Putamen (tissue), 1 donor: ENCODE data around the gene RAB28.
"Not testable (repeated sequence)": the region's sequence is repeated elsewhere in the genome, so short reads cannot be mapped to it uniquely, and the experiment has no call there.

ENCODE experiments used
- DNase-seq: peaks from one replicate; pipeline ENCODE4 v3.0.0-alpha.2; 2016; ENCODE audit warnings: low spot score

RAB28 gene

DNA sequence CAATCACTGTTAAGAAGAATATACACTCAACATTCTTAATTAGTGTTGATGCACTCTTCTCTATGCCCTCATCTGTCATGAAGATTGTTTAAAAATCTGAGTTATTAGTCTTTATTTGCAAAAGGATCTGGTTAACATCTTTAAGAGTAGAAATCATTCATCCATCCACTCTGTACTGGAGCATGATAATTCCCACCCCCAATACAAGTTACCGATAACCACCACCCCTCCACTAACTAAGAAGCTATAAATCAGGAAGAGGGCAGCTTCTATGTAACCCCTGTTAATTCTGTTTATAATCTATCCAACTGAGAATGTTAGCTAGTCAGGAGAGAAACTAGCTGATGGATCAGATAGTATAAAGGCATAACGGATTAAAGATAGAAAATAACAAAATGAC is 34.5 kb downstream of the RAB28 start:
- no peak for DNase-seq

DNA sequence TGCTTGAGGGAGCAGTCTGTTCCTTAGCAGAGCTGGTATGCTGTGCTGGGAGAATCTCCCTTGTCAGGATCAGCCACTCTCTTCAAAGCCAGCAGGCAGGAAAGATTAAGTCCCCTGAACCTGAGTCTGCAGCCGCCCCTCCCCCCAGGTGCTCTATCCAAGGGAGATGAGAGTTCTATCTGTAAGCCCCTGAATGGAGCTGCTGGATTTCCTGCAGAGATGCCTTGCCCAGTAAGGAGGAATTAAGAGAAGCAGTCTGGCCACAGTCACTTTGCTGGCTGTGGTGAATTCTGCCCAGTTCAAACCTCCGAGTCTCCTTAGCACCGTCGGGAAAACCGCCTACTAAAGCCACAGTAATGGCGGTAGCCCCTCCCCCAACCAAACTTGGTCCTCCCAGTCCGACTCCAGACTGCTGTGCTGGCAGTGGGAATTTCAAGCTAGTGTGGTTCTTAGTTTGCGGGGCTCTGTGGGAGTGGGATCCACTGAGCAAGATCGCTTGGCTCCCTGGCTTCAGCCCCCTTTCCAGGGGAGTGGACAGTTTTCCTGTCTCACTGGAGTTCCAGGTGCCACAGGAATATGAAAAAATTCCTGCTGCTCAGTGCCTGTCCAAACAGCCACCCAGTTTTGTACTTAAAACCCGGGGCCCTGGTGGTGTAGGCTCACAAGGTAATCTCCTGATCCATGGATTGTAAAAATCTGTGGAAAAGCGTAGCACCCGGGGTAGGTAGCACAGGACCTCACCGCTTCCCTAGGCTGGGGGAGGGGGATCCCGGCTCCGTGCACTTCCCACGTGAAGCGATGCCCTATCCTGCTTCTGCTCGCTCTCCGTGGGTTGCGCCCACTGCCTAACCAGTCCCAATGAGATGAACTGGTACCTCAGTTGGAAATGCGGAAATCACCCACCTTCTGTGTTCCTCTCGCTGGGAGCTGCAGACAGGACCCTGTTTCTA is 38.0 kb downstream of the RAB28 start:
- DNase-seq, result no peak

DNA sequence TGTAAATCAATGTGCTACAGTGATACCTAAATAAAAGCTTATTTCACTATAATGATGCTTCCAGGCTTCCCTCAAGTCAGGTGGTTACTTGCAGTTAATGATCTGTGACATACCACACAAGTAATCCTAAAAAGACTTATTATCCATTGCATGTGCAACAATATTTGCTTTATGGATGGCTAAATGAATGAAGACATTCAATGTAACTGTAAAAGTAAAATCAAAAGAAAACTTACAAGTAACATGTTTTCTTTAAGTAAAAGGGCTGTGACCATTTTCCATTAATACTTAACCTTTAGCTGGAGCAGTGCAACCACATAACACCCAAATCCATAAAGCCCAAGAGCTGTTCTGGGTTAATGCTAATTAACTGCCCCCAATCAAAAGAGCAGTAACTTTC is 42.6 kb downstream of the RAB28 start:
- no peak for DNase-seq

DNA sequence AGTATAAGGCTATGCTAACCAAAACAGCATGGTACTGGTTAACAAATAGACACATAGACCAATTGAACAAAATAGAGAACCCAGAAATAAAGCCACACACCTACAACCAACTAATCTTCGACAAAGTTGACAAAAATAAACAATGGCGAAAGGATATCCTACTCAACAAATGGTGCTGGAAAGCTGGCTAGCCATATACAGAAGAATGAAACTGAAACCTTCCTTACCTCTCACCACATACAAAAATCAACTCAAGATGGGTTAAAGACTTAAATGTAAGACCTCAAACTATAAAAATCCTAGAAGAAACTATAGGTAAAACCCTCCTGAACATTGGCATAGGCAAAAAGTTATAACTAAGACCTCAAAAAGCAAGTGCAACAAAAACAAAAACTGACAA is 47.2 kb downstream of the RAB28 start:
- no peak for DNase-seq

DNA sequence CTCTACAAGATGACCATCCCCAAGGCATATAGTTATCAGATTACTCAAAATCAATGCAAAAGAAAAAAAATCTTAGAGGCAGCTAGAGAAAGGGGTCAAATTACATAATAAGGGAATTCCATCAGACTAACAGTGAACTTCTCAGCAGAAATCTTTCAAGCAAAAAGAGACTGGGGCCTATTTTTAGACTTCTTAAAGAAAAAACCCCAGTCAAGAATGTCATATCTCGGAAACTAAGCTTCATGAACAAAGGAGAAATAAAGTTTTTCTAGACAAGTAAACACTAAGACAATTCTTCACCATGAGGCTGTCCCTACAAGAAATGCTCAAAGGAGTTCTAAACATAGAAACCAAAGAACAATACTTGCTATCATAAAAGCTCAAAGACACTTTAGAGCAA is 51.7 kb downstream of the RAB28 start:
- no peak for DNase-seq

DNA sequence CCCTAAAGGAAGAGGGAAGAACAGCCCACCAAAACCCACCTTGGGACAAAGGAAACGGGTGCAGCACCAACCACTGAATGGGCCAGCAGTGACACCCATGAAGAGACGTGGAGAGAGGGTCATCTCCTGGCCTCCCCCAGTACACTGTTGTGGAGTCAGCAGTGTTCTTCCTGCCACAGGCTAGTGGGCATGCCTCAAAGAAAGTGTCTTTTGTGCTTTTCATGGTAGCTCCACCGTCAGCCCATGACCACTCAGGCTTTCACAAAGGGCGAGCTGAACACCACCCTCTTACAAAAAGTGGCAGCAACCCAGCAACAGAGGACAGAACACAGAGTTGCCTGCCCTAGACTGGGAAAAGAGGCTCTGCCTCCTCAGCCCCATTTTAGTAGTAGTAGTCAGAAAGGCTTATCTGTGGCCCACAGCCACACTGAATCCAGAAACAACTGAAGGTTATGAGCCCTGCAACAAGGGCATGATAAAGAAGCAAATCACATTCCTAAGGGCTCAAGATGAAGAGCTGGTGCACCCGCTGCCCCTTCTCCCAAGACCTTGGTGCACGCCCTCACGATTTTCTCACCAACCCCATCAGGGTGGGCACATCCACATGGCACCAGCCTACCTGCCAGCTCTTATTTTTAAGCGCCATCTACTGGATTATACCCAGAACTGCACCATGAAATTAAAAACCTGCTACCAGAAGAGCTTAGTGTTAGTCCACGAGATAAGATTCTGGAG is 53.1 kb downstream of the RAB28 start:
- DNase-seq, result no peak

DNA sequence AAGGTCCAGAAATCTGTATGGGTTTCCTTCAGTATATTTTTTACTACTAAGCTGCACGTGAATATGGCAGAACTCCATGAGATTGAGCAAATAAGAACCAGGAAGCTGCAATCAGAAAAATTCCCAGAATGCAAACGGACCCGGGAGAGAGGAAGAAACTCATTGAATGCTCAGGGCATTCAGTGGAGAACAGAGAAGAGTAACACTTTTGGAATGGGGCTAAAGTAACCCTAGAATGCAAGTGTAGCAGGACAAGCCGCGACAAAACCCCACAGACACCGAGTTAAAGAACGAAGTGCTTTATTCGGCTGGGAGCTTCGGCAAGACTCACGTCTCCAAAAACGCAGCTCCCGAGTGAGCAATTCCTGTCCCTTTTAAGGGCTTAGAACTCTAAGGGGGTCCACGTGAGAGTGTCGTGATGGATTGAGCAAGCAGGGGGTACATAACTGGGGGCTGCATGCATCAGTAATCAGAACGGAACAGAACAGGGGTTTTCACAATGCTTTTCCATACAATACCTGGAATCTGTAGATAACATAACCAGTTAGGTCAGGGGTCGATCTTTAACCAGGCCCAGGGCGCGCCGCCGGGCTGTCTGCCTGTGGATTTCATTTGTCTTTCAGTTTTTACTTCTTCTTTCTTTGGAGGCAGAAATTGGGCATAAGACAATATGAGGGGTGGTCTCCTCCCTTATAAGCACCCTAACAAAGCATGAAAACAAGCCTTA is 56.4 kb downstream of the RAB28 start:
- no peak for DNase-seq

DNA sequence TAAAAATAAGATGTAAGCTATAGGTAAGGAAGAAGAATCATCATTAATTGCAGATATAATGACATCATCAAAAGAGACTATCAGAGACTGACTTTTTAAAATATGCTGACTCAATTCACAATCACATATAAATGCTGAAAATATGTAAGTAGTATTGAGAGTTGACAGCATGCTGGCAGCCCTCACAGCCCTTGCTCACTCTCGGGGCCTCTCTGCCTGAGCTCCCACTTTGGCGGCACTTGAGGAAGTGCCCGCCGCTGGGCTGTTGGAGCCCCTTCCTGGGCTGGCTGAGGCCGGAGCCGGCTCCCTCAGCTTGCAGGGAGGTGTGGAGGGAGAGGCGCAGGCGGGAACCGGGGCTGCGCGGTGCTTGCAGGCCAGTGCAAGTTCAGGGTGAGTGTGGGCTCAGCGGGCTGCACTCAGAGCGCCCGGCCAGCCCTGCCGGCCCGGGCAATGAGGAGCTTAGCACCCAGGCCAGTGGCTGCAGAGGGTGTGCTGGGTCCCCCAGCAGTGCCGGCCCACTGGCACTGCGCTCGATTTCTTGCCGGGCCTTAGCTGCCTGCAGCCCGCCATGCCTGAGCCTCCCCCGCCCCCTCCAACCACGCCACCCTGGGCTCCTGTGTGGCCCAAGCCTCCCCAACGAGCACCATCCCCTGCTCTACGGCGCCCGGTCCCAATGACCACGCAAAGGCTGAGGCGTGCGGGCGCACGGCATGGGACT is 68.9 kb downstream of the RAB28 start:
- DNase-seq, result no peak

DNA sequence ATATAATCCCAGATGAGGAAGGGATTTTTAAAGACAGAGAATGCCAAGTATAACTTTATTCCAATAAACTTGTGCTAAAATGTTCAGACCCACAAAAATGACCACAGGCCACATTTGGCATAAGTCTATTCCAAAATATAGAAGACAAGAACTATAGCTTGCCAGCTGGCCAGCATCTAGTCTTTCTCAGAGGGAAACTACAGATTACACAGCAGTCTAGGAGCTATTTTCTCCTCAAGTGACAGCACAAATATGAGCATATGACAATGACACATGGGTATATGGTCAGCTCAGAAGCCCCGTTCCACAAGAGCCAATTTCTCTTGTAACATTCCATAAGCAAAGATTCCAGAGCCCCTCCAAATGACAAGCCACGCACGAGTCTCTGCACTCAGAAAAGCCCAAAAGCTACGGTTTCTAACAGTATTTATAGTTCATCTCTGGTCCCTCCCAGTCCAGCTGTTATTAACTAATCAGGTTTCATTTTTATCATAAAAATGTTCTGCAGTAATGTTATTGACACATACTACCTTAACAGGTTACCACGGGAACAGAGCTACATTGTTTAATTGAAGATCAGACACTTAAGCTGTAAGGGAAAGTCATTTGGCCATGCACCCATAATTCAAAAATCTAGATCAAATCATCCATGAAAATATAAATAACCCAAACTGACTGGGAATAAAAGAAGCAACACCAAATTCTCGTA is 70.3 kb downstream of the RAB28 start:
- DNase-seq, result no peak

DNA sequence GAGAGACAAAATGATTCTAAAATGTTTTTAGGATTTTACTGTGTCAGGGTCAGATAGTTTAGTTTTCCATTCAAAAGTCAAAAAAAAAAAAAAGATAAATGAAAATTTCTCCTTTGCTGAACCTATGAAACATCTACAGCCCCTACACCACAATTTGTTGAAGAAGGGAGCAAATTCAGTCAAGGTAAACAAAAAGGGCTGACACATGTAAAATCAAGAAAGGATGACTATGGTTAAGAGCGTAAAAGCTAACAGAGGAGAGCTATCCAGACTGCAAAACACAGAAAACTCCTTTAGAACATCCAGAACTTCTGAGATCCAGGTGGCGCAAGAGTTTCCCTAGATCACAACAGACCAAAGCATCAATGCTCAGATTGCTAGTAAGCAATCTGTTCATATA is 72.2 kb downstream of the RAB28 start:
- DNase-seq, result no peak

DNA sequence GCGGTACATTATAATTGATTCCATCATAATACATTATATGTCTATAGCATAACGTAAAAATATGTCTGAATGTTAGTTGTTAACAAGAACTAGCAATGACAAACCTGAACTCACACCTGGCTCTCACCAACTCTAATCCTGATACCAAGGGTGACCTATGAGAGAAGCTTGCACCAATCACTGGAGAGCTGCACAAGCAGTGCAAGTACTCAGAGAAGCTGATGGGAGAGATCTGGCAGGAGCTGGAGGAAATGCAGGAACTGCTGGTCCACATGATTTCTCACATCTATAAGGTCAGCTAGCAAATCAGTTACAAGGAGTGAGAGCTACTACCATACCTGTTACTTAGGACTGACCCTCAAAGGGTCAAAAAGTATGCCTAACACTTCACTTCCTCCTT is 74.8 kb downstream of the RAB28 start:
- DNase-seq, result no peak

DNA sequence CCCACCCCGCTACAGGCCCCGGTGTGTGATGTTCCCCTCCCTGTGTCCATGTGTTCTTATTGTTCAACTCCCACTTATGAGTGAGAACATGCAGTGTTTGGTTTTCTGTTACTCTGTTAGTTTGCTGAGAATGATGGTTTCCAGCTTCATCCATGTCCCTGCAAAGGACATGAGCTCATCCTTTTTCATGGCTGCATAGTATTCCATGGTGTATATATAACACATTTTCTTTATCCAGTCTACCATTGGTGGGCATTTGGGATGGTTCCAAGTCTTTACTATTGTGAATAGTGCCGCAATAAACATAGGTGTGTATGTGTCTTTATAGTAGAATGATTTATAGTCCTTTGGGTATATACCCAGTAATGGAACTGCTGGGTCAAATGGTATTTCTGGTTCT is 78.0 kb downstream of the RAB28 start:
- not testable (repeated sequence) for DNase-seq

DNA sequence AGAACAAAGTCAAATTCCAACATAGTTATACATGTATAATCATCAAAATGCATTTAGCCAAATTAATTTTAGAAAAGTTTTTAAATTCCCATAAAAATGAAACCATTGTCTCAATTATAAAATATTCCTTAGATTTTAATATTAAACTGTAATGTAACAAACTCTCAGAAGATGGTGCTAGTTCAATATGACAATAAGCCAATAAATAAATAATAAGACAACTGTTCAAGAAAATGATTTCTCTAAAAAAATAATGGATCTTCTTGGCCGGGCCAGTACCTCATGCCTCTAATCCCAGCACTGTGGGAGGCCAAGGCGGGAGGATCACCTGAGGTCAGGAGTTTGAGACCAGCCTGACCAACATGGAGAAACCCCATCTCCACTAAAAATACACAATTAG is 80.3 kb downstream of the RAB28 start:
- DNase-seq, result no peak

DNA sequence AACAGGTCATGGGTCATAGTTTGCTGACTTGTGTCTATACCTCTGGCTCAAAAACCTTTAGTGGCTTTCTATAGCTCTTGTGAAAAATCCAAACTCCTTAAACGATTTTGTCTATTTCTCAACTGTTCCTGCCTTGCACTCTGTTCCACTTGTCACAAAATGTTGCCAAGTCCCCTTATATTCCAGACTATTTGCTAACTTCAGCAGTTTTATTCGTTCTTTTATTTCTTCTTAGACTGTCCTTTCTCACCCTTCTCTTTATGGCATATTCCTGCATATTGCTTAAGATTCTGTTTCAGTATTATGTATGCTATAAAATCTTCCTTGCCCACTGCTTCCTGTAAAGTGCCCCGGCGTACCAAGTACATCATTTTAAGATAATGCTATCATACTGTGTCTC is 80.8 kb downstream of the RAB28 start:
- DNase-seq, result no peak

DNA sequence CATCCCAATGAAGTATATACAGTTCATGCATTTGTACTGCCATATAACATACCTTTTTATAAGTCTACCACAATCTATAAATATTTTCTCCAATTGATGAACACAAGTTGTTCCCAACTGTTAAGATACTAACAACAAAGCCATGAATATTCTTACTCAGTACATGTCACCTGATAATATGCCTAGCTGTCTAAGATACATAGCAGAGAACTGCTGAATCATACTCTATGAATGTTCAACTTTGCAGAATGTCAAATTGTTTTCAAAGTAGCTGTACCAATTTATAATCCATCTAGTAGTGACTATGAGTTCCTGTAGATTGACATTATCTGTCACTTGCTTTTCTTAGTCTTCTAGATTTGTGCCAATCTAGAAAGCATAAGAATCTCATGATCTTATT is 84.9 kb downstream of the RAB28 start:
- DNase-seq, result peak; percentile 7

DNA sequence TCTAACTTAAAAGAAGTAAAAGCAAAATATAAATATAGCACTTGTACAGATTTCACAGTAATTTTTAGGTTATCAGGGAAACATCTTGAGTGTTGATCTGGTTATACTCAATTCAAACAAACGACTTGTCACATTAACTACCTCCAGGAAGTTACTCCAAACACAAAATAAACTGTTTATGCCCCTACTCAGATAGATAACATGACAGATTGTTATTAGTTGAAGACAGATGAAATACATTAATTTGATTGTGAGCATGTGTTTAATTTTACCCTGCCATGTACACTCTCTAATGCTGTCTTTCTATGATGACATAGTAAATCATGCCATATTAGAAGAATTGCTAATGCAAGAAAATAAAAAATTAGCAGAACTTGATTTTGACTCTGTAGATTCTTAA is 88.0 kb downstream of the RAB28 start:
- DNase-seq, result no peak

DNA sequence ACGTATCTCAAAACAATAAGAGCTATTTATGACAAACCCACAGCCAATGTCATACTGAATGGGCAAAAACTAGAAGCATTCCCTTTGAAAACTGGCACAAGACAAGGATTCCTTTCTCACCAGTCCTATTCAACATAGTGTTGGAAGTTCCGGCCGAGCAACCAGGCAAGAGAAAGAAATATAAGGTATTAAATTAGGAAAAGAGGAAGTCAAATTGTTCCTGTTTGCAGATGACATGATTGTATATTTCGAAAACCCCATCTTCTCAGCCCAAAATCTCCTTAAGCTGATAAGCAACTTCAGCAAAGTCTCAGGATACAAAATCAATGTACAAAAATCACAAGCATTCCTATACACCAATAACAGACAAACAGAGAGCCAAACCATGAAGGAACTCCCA is 94.2 kb downstream of the RAB28 start:
- DNase-seq, result not testable (repeated sequence)

DNA sequence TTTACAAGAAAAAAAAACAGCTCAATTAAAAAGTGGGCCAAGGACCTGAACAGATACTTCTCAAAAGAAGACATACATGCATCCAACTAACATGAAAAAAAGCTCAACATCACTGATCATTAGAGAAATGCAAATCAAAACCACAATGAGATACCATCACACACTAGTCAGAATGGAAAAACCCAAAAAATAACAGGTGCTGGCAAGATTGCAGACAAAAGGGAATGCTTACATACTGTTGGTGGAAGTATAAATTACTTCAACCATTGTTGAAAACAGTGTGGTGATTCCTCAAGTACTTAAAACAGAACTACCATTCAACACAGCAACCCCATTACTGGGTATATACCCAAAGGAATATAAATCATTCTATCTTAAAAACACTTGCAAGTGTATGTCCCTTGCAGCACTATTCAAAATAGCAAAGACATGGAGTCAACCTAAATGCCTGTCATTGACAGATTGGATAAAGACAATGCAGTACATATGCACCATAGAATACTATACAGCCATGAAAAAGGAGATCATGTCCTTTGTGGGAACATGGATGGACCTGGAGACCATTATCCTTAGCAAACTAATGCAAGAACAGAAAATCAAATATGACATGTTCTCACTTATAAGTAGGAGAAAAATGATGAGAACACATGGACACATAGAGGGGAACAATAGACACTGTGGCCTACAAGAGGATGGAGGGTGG is 97.6 kb downstream of the RAB28 start:
- DNase-seq, result no peak

DNA sequence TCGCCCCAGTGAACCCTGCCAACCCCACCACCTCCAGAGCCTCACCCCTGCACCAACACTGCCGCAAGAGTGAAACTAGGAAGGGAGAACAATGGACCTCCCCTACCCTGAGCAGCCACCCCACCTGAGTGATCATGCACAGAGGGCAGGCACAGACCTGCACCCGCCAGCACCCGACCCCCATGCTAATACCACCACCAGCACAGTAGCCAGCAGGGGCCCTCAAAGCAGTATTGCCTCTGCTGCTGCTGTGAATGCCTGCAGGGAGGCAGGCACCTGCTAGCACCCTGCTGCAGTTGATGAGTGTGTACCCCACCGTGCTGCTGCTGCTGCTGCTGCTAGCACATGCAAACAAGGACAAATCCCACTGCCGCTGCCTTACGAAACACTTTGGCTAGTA is 100.1 kb downstream of the RAB28 start:
- no peak for DNase-seq

DNA sequence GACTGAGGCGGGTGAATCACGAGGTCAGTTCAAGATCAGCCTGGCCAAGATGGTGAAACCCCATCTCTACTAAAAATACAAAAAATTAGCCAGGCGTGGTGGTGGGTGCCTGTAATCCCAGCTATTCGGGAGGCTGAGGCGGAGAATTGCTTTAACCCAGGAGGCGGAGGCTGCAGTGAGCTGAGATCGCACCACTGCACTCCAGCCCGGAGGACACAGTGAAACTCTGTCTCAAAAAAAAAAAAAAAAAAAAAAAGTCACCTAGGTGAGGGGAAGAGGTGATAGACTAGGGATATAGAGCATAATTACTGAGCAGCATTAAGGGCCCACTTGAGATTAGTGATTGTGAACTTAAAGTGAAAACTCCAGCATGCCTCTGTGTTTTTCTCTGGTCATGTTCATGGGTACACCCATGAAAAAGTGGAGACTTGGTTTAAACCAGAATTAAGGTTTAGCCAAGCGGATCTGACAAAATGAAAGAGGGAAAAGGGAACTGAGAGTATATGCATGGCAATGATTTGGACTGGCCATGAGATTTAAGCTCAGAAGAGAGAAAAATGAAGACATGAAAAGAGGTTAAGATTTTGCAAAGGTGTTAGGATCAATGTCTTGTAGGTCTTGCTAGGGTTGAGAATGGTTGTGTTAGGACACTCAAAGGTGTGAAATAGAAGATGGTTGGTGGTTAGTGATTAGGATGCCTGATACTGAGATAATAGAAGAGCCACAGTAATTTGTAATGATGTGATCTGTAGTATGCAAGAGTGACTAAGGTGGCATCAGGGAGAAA is 105.0 kb downstream of the RAB28 start:
- no peak for DNase-seq
